Lower leg skin (tissue), 3 donors: ENCODE measurements around the gene CPD.

Experiments used
- CTCF ChIP-seq, 3 donors: fragments of 450-650 bp; IDR thresholded peaks; one replicate each; pipeline ENCODE4 v1.5.1; 2016; ENCODE audit warnings: antibody characterized with exemption in 3 of 3, mild to moderate bottlenecking in 3 of 3, moderate library complexity in 2 of 3
- POLR2A ChIP-seq, 2 donors: fragments of 450-650 bp; IDR thresholded peaks; one replicate each; pipeline ENCODE4 v1.6.1; 2016 to 2017; ENCODE audit warnings: antibody characterized with exemption in 2 of 2, mild to moderate bottlenecking in 1 of 2, moderate library complexity in 1 of 2

- TF ChIP-seq POLR2A (IDR thresholded peaks at IDR 0.05) (no peak), CTCF (IDR thresholded peaks at IDR 0.05) (no peak)
Observed at GRCh38 chr17:30414486-30414885, 35.8 kb downstream of the CPD start.
